Measurements from ENCODE around the gene NEURL2. TPM values are rescaled to one million over a fixed set of nuclear protein-coding genes. Genes with fewer than 3 reads are reported as not detected.

Gene NEURL2
- total RNA-seq, 4 donors from 2014 or later: 2.2 to 26.4 (median 17.0) TPM

DNA sequence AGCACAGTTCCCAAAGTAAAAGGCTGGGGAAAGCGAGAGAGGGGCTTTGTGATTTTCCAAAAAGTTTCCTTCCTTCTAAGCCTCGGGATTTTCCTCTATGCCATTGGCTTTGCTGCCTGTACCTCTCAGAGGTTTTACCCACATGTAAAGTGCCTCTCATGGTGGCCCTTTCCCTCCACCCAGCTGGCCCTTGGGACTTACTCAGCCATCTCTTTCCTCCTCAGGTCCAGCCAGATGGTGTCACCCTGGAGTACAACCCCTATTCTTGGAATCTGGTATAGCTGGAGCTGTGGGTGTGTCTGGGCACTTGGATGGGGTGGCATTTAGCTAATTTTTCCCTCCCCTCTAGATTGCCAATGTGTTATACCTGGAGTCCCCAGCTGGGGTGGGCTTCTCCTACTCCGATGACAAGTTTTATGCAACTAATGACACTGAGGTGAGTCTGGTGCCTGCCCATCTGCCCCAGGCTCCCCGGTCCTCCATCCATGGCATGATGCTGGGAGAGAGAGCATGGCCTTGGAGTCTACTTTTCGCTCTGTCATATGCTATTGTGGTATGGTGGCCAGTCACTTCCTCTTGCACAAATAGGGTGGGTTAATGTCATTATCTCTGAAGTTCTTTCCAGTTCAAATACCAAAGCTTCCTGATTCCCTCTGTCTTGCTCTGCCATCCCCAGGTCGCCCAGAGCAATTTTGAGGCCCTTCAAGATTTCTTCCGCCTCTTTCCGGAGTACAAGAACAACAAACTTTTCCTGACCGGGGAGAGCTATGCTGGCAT, 1.2 kb upstream of the NEURL2 start:
- no peaks in the 10 kb centered on the region for H3K9me3 ChIP-seq
- ATAC-seq: no peak
- H3K4me3 ChIP-seq: peak overlapping the region; percentile 64 to 92
- WGBS, 2 donors (ENCODE audit: low coverage in 1 of 2): 60 to 89% methylated on average over 3 to 7 of the region's 9 CpGs
- H3K27ac ChIP-seq: peak overlapping the region in 2 of 4 donors; percentile 88 to 94
- H3K4me1 ChIP-seq: peaks cover 0 to 52% (median 20%) of the 10 kb centered on the region in 3 donors
- no peaks in the 10 kb centered on the region for H3K27me3 ChIP-seq
- peaks cover 0 to 68% of the 10 kb centered on the region in 2 donors for H3K36me3 ChIP-seq
- no peak for TF ChIP-seq EP300 (IDR thresholded peaks at IDR 0.05)
- TF ChIP-seq, protein P1, sequence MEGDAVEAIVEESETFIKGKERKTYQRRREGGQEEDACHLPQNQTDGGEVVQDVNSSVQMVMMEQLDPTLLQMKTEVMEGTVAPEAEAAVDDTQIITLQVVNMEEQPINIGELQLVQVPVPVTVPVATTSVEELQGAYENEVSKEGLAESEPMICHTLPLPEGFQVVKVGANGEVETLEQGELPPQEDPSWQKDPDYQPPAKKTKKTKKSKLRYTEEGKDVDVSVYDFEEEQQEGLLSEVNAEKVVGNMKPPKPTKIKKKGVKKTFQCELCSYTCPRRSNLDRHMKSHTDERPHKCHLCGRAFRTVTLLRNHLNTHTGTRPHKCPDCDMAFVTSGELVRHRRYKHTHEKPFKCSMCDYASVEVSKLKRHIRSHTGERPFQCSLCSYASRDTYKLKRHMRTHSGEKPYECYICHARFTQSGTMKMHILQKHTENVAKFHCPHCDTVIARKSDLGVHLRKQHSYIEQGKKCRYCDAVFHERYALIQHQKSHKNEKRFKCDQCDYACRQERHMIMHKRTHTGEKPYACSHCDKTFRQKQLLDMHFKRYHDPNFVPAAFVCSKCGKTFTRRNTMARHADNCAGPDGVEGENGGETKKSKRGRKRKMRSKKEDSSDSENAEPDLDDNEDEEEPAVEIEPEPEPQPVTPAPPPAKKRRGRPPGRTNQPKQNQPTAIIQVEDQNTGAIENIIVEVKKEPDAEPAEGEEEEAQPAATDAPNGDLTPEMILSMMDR (IDR thresholded peaks at IDR 0.05): no peak
- TF ChIP-seq POLR2AphosphoS5 (IDR thresholded peaks at IDR 0.05): no peak
- no peak for TF ChIP-seq POLR2A (IDR thresholded peaks at IDR 0.05)

DNA sequence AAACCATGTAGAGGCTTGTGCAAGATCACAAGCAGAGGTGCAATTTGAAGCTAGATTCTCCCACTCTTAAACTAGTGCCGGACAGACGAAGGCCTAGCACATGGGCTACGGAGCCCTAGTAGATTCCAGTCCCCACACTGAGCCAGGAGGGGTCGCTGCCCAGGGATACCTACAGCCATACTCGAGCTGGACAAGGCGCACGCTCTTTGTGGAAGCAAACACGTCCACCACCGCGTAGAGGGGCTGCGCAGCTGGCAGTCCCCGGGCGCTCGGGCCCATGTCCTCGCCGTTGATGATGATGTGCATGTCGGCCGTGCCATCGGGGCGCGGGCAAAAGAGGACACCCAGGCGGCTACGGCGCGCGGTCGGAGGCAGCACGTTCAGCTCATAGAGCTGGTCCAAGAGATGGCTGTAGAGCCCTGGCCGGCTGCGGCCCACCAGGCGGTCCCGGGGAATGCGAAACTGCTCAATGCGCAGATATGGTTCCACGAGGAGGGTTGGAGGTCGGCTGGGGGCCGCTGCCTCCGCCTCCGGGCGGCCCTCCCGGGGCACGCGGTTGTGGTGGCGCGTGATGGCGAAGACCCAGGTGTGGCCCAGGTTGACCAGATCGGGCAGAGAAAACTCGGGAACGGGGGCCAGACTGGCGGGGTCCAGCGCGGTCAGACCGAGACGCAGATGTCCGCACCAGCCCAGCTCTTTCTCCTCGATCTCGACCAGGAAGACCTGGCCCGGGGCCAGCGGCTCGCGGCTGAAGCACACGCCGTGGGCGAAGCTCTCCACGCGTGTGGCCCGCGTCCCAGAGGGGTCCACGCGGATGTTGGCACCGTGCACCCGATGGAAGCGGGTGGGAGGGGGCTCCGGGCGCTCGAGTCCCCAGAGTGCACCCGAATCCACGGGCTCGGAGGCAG, 677 bp downstream of the NEURL2 start:
- Histone ChIP-seq H3K27ac (peak overlapping the region; percentile 76 to 96 (median 91)), H3K27me3 (no peaks in the 10 kb centered on the region), H3K4me1 (peaks cover 0 to 53% (median 20%) of the 10 kb centered on the region in 3 donors), H3K4me3 (peak overlapping the region; percentile 64 to 92), H3K9me3 (no peaks in the 10 kb centered on the region), H3K36me3 (peaks cover 0 to 68% of the 10 kb centered on the region in 2 donors)
- TF ChIP-seq EP300 (IDR thresholded peaks at IDR 0.05): no peak
- no peak for TF ChIP-seq POLR2A (IDR thresholded peaks at IDR 0.05)
- TF ChIP-seq, protein P1 (IDR thresholded peaks at IDR 0.05): peak in 3 of 4 experiments; percentile 59 to 79 (median 67)
- peak; percentile 50 for TF ChIP-seq POLR2AphosphoS5 (IDR thresholded peaks at IDR 0.05)
- 0 to 20% methylated on average over 1 to 8 of the region's 79 CpGs for WGBS, 2 donors (ENCODE audit: low coverage in 1 of 2)
- ATAC-seq: peak; percentile 66

DNA sequence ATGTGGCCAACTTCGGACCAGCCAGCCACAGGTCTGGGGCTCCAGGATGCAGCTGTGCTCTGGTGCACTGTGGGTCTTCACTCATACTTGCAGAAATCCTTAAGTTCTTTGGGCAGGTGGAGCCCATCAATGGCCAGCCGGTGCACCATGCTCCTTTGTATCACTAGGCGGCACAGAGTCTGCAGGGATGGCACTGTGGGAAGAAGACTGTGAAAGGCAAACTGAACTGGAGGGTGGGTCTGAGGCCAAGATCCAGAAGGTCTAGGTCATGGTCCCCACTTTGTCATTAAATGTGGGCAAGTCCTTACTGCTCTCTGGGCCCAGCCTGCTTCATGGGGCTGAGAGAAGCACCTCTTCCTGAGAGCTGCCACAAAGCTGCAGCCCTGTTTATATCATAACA, 2.3 kb downstream of the NEURL2 start:
- no peaks in the 10 kb centered on the region for H3K27me3 ChIP-seq
- no peak for TF ChIP-seq POLR2A (IDR thresholded peaks at IDR 0.05)
- no peak for TF ChIP-seq EP300 (IDR thresholded peaks at IDR 0.05)
- TF ChIP-seq, protein P1 (IDR thresholded peaks at IDR 0.05): no peak
- TF ChIP-seq POLR2AphosphoS5 (IDR thresholded peaks at IDR 0.05): no peak
- no peak overlapping the region for H3K4me3 ChIP-seq
- peaks cover 0 to 68% (median 20%) of the 10 kb centered on the region in 3 donors for H3K4me1 ChIP-seq
- H3K9me3 ChIP-seq: no peaks in the 10 kb centered on the region
- WGBS, 2 donors (ENCODE audit: low coverage in 1 of 2): no CpG with 5 or more reads among the region's 3 CpGs
- peaks cover 0 to 68% of the 10 kb centered on the region in 2 donors for H3K36me3 ChIP-seq
- H3K27ac ChIP-seq: no peak overlapping the region
- no peak for ATAC-seq

DNA sequence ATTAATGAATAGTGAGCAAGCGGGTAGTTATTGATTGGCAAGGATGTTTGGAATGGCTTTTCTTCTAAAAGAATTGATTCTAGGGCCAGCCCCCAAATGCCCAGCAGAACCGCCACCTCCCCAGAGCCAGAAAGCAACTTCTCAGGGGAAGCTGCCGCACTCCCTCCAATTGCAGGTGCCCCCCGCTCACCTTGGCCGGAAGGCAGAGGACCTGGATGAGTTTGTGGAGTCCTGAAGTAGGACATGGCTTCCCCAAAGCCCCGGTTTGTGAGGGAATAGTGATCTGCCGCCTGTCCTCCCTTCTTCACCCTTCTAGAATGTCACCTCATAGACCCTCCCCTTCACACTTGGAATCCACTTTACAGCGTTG, 3.7 kb downstream of the NEURL2 start, which contains the start of gene SPATA25:
SPATA25 (minus strand) TSS at position 277 of the 370 bp plus-strand sequence; CDS start at position 245, 32 bp downstream.
- no peak within 1 kb of the TSS for H3K4me3 ChIP-seq
- TF ChIP-seq POLR2A (IDR thresholded peaks at IDR 0.05) (no peak), POLR2AphosphoS5 (IDR thresholded peaks at IDR 0.05) (no peak), EP300 (IDR thresholded peaks at IDR 0.05) (no peak)
- TF ChIP-seq, protein P1 (IDR thresholded peaks at IDR 0.05): no peak
- peaks cover 0 to 70% (median 14%) of the 10 kb centered on the region in 3 donors for H3K4me1 ChIP-seq
- 60 to 84% methylated on average over 2 to 5 of the region's 8 CpGs for WGBS, 2 donors (ENCODE audit: low coverage in 1 of 2)
- ATAC-seq: no peak
- no peaks in the 10 kb centered on the region for H3K27me3 ChIP-seq
- no peaks in the 10 kb centered on the region for H3K9me3 ChIP-seq
- no peak within 1 kb of the TSS for H3K27ac ChIP-seq
- peaks cover 0 to 68% of the 10 kb centered on the region in 2 donors for H3K36me3 ChIP-seq
